Measurements from ENCODE around the gene DUSP1.
"Not testable (repeated sequence)": the region's sequence is repeated elsewhere in the genome, so short reads cannot be mapped to it uniquely, and the experiment has no call there.

The DUSP1 gene

GRCh38 chr5:172770675-172771438, at the start of gene DUSP1:
Gene DUSP1, minus strand, starts transcription at chr5:172771195. Its CDS starts 243 bp downstream, at chr5:172770952.
- peak; percentile 62 to 100 (median 96) for DNase-seq

GRCh38 chr5:172820046-172820767, 49.2 kb upstream of the DUSP1 start:
- DNase-seq: peak in 2 of 56 donors; percentile 17 to 22

- no peak for DNase-seq
Measured at GRCh38 chr5:172819569-172819968, 48.6 kb upstream of the DUSP1 start.

- DNase-seq: no peak
Measured at GRCh38 chr5:172818081-172818480, 47.1 kb upstream of the DUSP1 start.

- no peak for DNase-seq
Measured at GRCh38 chr5:172817664-172818063, 46.7 kb upstream of the DUSP1 start.

GRCh38 chr5:172816925-172817562, 46.0 kb upstream of the DUSP1 start:
- DNase-seq: peak in 11 of 56 donors; percentile 3 to 58 (median 15)

GRCh38 chr5:172815631-172816030, 44.6 kb upstream of the DUSP1 start:
- DNase-seq: no peak

GRCh38 chr5:172810996-172811395, 40.0 kb upstream of the DUSP1 start:
- DNase-seq: not testable (repeated sequence)

- DNase-seq: no peak
Measured at GRCh38 chr5:172809774-172810173, 38.8 kb upstream of the DUSP1 start.

- DNase-seq: no peak
Measured at GRCh38 chr5:172807766-172808311, 36.8 kb upstream of the DUSP1 start.

GRCh38 chr5:172806897-172807672, 36.1 kb upstream of the DUSP1 start:
- DNase-seq: peak in 19 of 56 donors; percentile 8 to 58 (median 19)

- peak in 1 of 56 donors; percentile 16 for DNase-seq
Measured at GRCh38 chr5:172805736-172806255, 34.8 kb upstream of the DUSP1 start.

- no peak for DNase-seq
Measured at GRCh38 chr5:172805018-172805683, 34.2 kb upstream of the DUSP1 start.

GRCh38 chr5:172802567-172803176, 31.7 kb upstream of the DUSP1 start:
- DNase-seq: no peak

- DNase-seq: no peak
Measured at GRCh38 chr5:172802112-172802511, 31.1 kb upstream of the DUSP1 start.

- DNase-seq: no peak
Measured at GRCh38 chr5:172801179-172801671, 30.2 kb upstream of the DUSP1 start.

- DNase-seq: peak in 15 of 56 donors; percentile 15 to 55 (median 24)
Measured at GRCh38 chr5:172800088-172800551, 29.1 kb upstream of the DUSP1 start.

- DNase-seq: no peak
Measured at GRCh38 chr5:172799416-172799815, 28.4 kb upstream of the DUSP1 start.

Measured in amygdala (tissue), 56 donors.